Measurements from ENCODE around the gene CFAP251. TPM values are rescaled to one million over a fixed set of nuclear protein-coding genes. Genes with fewer than 3 reads are reported as not detected.

CFAP251 gene
- total and polyA plus RNA-seq, 2 of the 13 experiments (the other 11 are each of a cell fraction or from before 2014, with no cell fraction given), result 0.30 to 0.42 TPM

DNA sequence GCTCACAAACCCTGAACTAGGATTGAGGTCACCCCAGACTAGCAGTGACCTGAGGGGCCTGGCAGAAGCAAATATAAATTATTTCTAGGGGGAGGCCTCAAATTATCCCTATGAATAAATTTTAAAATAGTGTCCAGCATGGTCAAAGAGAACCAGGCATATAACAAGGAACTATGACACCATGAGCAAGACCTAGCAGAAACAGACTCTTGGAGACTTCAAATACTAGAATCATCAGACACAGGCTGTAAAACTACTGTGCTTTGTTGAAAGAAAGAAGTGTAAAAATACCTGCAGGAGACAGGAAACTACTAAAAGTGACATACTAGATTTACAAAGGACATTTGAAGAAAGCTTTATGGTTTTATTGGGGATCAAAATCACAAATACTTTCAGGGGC lies 100.1 kb downstream of the CFAP251 start:
- intact Hi-C loops (cut with micrococcal nuclease; ENCODE audit: unreplicated experiment), result no loop called here
- in situ Hi-C loops (cut with HindIII; ENCODE audit: extremely low pct_ligation_motif_present, low pct_unique_long_range_greater_than_20kb), result no loop called here

More for the DNA sequence above, 100.1 kb downstream of the CFAP251 start:
- H3K9ac ChIP-seq (ENCODE audit: insufficient read depth, low read depth, low read length), result no peak overlapping the region
- ChIA-PET POLR2A (no interaction called here), CTCF (ENCODE audit: low intra/inter-chr PET ratio, low total read pairs) (no interaction called here)
- no peak overlapping the region for H3K4me2 ChIP-seq (ENCODE audit: low read depth, low read length)
- no peaks in the 10 kb centered on the region for H4K20me1 ChIP-seq (ENCODE audit: insufficient read depth, low read length)
- no peak overlapping the region for H3K4me3 ChIP-seq (replicated peaks in 1 of 3; ENCODE audit: insufficient read depth in 1 of 3, low read depth in 2 of 3, low read length in 3 of 3)
- BruUV-seq (replicated peaks), result no TSS peak
- no peak overlapping the region for H3K27ac ChIP-seq (ENCODE audit: extremely low read length, insufficient read depth, low read length)
- FAIRE-seq (no peak), DNase-seq (ENCODE audit: low spot score) (no peak), ATAC-seq (no peak)
- peaks cover 23% of the 10 kb centered on the region for H3K4me1 ChIP-seq (ENCODE audit: insufficient read depth, low read length)
- no peaks in the 10 kb centered on the region for H3K9me3 ChIP-seq (ENCODE audit: low read length)
- H2AFZ ChIP-seq (ENCODE audit: low read length), result no peak overlapping the region
- no peak for TF ChIP-seq KAT7 (CRISPR knock-in tag; IDR thresholded peaks at IDR 0.05; ENCODE audit: borderline replicate concordance)
- TF ChIP-seq RFX5 (IDR thresholded peaks at IDR 0.05; ENCODE audit: low read depth, low read length), result no peak
- no peak for TF ChIP-seq ZNF263 (CRISPR knock-in tag; IDR thresholded peaks at IDR 0.05)
- no peak for TF ChIP-seq HCFC1 (IDR thresholded peaks at IDR 0.05; ENCODE audit: low read depth, low read length)
- TF ChIP-seq, protein P1, sequence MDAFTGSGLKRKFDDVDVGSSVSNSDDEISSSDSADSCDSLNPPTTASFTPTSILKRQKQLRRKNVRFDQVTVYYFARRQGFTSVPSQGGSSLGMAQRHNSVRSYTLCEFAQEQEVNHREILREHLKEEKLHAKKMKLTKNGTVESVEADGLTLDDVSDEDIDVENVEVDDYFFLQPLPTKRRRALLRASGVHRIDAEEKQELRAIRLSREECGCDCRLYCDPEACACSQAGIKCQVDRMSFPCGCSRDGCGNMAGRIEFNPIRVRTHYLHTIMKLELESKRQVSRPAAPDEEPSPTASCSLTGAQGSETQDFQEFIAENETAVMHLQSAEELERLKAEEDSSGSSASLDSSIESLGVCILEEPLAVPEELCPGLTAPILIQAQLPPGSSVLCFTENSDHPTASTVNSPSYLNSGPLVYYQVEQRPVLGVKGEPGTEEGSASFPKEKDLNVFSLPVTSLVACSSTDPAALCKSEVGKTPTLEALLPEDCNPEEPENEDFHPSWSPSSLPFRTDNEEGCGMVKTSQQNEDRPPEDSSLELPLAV (CRISPR knock-in tag; conservative IDR thresholded peaks at IDR 0.05; ENCODE audit: low read depth), result no peak
- TF ChIP-seq, protein P2, sequence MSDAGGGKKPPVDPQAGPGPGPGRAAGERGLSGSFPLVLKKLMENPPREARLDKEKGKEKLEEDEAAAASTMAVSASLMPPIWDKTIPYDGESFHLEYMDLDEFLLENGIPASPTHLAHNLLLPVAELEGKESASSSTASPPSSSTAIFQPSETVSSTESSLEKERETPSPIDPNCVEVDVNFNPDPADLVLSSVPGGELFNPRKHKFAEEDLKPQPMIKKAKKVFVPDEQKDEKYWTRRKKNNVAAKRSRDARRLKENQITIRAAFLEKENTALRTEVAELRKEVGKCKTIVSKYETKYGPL (CRISPR knock-in tag; IDR thresholded peaks at IDR 0.05), result no peak
- TF ChIP-seq ARNT2 (CRISPR knock-in tag; IDR thresholded peaks at IDR 0.05; ENCODE audit: low read depth), result no peak
- TF ChIP-seq, protein P3, sequence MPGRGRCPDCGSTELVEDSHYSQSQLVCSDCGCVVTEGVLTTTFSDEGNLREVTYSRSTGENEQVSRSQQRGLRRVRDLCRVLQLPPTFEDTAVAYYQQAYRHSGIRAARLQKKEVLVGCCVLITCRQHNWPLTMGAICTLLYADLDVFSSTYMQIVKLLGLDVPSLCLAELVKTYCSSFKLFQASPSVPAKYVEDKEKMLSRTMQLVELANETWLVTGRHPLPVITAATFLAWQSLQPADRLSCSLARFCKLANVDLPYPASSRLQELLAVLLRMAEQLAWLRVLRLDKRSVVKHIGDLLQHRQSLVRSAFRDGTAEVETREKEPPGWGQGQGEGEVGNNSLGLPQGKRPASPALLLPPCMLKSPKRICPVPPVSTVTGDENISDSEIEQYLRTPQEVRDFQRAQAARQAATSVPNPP (CRISPR knock-in tag; IDR thresholded peaks at IDR 0.05), result no peak
- TF ChIP-seq GLI4 (CRISPR knock-in tag; IDR thresholded peaks at IDR 0.05; ENCODE audit: borderline replicate concordance), result no peak
- no peak for TF ChIP-seq HNRNPK (IDR thresholded peaks at IDR 0.05; ENCODE audit: low read depth, low read length, poor library complexity, severe bottlenecking)
- TF ChIP-seq ZNF20 (CRISPR knock-in tag; IDR thresholded peaks at IDR 0.05), result no peak
- TF ChIP-seq MXD4 (CRISPR knock-in tag; IDR thresholded peaks at IDR 0.05), result no peak
- no peak for TF ChIP-seq ZBTB38 (CRISPR knock-in tag; IDR thresholded peaks at IDR 0.05)
- no peak for TF ChIP-seq NCOA5 (CRISPR knock-in tag; IDR thresholded peaks at IDR 0.05)
- no peak for TF ChIP-seq CBFB (CRISPR knock-in tag; IDR thresholded peaks at IDR 0.05)
- TF ChIP-seq ZNF563 (CRISPR knock-in tag; IDR thresholded peaks at IDR 0.05), result no peak
- peaks cover 0 to 20% of the 10 kb centered on the region in 2 experiments; a peak in 3 of 5 replicates for H3K27me3 ChIP-seq (ENCODE audit: control insufficient read depth in 1 of 2, insufficient read depth in 2 of 2, low read length in 2 of 2)
- H3K36me3 ChIP-seq (replicated peaks in 1 of 2; ENCODE audit: control insufficient read depth in 1 of 2, insufficient read depth in 2 of 2, low read length in 2 of 2), result no peaks in the 10 kb centered on the region
- peaks cover 2% of the 10 kb centered on the region for H3K79me2 ChIP-seq (ENCODE audit: insufficient read depth, low read length)
